Activated T-helper 9 cell treated with anti-CD3 and anti-CD28 coated beads, Interleukin-2, amount 50 U/mL, for 16 hours (primary cell): ENCODE data around the gene SLC48A1.

Experiments
- DNase-seq: peaks from one replicate; pipeline ENCODE4 v3.0.0-alpha.2; 2020; ENCODE audit warnings: low read depth

The SLC48A1 gene

DNA sequence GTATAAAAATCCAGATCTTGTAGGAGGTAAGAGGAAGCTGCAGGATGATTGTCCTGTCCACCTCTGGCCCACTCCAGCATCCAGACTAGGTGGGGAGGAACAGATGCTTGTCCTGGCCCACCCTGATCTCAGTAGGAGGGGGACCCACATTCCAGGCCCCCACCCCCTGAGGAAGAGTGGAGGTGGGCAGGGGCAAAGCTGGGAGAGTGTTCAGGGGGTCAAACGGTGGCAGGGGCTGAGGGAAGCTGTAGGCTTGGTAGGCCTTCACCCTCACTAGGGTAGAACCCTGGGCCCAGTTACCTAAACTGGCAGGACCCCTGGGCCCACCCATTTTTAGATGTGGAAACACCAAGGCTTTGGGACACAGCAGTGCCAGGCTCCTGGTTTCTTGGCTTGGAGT lies 4.1 kb downstream of the SLC48A1 start:
- no peak for DNase-seq

DNA sequence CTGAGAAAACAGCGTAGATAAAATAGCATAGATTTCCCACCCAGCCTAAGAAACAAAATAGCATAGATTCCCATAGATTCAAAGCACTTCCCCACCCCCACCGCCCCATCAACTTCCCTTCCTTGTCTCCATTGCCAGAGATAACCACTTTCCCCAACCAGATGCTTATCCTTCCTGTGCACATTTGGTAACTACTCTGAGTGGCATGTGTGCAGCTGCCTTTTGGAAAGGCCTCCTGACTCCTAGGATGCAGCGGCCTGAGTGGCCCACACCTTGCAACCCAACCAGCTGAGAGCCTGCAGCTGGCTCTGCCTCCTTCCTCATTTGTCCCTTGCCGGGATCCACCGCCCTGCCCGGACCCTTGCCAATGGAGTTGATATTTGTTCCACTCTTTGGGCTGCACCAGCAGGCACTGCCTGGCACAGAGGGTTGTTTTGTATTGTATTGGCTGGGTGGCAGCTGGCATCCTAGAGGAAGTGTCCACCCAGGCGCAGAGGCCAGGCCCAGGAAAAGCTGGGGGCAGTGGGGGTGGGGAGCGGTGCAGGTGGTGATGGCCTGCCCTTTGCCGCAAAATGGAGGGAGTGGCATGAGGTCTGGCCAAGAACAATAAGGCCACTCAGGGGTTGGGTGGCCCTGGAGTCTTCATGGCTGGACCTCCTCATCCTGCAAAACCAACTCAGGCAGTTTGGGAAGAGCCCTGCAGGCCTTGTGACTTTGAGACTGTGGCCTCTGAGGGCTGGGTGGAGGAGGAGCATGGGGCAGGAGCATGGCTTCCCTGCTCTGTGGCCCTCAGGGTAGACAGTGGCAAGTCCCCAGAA lies 4.9 kb downstream of the SLC48A1 start:
- DNase-seq, result no peak

GRCh38 chr12:47778881-47779280 lies 5.8 kb downstream of the SLC48A1 start:
- no peak for DNase-seq

DNA sequence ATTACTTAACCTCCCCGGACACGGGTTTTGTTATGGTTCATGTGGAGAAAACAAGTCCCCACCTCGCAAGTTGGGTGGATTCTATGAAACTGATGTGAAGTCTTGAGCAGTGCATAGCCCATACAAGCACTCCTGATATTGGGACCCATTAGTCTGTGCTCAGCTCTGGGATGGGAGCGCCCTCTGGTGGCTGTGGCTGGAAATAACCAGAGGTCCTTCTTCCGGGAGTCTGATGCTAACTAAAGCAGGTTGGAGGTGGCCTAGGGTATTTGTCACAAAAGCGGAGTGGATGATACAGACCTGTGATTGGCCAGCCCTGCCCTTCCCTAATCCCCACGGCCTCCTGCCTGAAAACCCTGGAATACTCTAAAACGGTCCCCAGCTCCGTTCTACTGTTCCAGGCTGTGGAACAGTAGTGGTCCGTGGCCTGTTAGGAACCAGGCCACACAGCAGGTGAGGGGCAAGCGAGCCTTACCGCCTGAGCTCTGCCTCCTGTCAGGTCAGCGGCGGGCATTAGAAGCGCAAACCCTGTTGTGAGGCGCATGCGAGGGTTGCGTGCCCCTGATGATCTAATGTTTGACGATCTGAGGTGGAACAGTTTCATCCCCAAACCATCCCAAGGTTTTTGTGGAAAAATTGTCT lies 6.4 kb downstream of the SLC48A1 start:
- DNase-seq, result peak; percentile 86

DNA sequence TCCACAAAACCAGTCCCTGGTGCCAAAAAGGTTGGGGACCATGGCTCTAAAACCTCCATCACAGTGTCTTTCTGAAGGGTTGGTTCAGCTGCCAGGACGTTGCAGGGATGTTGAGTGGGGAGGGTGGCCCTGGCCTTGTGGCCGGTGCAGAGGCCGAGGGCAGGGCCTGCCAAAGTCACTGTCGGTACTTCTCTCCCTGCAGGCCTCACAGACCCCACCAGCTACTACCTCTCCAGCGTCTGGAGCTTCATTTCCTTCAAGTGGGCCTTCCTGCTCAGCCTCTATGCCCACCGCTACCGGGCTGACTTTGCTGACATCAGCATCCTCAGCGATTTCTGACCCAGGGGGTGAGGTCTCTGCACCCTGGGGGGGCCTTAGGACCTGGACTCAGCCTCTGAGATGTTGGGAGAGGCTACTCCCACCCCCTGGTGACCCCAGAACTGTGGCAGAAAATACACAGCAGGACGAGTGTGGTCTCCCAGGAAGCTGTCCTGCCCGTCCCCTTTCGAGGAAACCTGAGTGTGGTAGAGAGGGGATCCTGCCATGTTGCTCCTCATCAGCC lies 7.0 kb downstream of the SLC48A1 start:
- no peak for DNase-seq

DNA sequence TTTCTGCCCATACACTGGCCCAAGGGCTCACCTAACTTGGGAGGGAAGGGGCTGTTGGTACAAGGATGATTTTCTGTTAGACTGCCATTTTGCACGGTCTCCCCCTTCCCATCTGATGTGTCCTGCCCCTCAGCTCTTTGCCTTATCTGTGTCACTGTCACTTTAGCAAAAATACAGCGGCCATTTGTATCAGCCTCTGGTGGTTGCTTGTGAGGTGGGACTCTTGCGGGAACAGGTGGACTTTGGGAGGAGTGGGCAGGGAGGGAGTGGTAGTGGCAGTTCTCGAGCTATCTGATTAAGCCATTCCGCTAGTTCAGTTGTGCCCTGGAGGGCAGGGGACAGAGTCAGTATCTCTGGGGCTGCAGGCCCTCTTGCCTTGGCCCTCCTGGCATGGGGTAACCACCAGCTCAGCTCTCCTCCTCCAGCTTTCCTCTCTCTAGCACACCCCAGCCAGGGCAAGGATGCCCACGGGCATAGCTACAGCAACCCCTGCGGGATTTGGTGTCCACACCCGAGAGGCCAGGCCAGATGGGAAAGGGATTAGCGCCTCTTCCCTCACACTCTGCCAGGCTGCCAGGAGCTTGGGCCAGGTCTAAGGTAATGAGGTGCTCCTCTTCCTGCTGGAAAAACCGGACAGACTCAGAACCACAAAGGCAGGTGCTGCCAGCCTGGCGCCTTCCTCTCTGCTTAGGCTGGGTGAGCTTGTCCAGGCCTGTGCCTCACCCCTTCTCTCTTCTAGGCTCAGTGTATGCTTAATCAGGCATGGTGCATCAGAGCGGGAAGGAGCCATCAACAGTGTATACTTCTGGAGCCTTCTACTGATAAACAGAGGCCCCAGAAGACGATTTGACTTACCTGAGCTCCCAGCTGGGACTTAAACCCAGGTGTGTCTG lies 8.7 kb downstream of the SLC48A1 start:
- DNase-seq, result no peak

DNA sequence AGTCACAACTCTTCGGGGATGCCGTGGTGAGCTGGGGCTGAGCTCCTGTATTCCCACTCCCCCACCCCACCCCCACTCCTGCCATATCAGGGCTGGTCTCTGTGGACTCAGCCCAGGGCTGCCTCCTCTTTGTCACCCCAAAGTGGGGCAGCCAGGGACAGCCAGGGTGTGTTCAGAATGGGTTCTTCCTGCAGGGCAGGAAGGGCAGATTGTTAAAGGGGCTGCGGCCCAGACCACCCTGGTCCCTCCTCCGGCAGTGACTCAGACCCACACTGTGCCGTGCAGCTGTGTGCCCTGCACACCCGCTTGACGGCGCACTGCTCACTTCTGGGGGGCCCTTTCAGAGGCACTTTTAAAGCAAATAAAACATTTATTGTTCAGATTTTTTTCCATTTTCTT lies 9.3 kb downstream of the SLC48A1 start:
- DNase-seq, result no peak

DNA sequence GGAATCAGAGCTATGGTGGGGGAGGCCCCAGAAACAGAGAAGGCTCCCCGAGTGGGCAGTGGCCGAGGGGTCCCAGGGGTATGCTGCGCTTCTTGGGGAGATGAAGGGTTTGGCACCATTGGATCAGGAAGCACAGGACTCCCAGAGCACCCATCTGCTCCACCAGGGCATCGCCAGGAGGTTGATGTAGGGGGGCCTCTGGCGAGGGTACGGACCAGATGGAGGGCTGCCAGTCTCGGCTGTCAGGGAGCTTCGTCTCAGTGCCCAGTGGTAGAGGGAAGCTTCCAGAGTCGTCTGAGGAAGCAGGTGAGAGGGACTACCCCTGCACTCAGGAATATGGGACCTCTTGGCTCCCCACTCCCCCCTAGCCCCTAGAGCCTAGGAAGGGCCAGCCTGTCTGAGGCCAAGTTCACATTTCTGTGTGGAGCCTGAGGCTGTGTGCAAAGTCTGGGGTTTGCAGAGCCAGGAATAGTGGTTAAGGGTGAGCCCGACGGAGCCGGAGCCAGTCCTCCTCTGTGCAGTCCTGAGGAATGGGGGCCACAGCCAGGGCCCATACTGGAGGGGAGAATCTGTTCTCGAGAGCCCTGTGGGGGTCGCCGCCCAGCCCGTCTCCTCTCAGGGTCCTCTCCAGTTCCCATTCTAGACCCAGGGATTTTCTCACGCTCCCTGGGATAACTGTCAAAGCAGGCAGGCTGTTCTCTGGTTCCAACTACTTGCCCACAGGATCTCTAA lies 10.2 kb downstream of the SLC48A1 start:
- DNase-seq, result no peak

DNA sequence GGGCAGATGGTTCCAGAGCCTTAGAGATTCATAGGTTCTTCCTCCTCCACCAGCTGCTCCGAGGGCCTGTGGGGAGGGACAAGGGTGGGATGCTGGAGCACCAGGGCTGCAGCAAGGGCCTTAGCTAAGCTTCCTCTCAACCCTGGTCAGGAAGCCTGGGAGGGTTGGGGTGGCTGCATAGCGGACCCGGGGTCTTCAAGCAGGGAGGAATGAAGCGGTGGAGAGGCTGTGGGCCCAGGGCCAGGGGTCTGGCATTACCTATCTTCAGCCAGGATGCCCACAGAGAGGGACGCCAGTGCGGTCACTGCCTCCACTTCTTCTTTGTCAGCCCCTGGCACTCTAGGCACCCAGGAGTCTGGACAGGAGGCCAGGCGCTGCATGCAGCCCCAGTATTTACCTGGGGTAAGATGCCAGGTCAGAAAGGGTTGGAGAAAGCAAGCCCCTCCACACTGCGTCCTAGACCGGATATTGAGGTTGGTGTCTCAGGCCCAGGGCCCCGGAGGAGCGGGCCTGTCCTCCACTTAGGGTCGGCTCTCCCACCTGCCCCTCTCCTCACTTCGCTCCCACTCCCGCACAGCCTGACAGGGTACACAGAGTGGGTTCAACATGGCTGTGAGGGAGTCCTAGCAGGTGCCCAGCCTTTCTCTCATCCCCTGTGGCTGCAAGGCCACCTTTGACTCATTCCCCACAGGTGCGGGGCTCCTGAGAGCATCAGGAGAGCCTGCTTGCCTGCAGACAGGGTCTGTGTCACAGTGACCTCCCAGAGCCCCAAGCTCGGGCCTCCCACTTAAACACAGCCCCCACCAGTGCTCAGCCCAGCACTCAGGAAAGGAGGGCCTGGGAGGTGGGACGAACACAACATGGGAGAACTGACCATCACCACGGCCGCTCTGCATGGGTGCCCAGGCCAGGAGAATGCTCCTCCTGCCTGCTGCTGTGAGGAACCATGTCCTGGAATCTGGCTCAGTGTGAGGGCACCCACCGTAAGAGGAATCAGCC lies 11.1 kb downstream of the SLC48A1 start:
- DNase-seq, result no peak

GRCh38 chr12:47785036-47785886 lies 12.2 kb downstream of the SLC48A1 start:
- DNase-seq, result no peak

- no peak for DNase-seq
These were observed 13.0 kb downstream of the SLC48A1 start for GRCh38 chr12:47785887-47786661.

DNA sequence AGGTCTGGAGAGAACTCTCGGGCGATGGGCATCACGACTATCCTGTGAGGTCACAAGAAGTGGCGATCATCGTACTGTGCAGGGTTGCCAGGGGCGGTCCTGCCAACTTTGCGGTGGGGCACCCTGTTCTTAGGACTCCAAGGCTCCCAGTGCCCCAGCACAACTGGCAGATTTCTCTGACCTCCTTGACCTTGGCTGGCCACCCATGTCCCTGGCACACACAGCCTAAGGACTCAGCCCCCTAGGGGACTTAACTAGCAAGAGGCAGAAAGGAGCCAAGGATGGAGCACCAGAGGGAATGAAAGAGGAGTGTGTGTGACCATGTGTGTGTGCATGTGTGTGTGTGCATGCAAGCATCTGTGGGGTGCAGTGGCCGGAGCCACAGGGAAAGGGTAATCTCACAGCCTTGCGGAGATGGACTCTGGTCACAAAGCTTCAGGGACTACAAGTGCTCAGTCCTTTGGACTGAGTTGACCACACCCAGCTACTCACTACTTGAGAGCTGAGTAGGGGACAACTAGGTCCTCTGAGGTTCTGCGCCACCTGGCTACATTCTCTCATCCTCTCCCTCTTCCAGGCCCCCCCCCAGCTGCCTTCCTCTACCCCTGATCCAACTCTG lies 13.7 kb downstream of the SLC48A1 start:
- no peak for DNase-seq

- DNase-seq, result no peak
These were observed 14.7 kb downstream of the SLC48A1 start for GRCh38 chr12:47787596-47788319.

- DNase-seq, result no peak
These were observed 16.1 kb downstream of the SLC48A1 start for GRCh38 chr12:47789141-47789540.

GRCh38 chr12:47789712-47790489 lies 16.9 kb downstream of the SLC48A1 start:
- no peak for DNase-seq

GRCh38 chr12:47790676-47791350 lies 17.8 kb downstream of the SLC48A1 start:
- DNase-seq, result no peak
